ENCODE results near the gene THOC5. TPM values are rescaled to one million over a fixed set of nuclear protein-coding genes. Genes with fewer than 3 reads are reported as not detected.

The THOC5 gene
- total RNA-seq, 6 experiments from 2014 or later = 11.9 to 17.4 (median 14.1) TPM

DNA sequence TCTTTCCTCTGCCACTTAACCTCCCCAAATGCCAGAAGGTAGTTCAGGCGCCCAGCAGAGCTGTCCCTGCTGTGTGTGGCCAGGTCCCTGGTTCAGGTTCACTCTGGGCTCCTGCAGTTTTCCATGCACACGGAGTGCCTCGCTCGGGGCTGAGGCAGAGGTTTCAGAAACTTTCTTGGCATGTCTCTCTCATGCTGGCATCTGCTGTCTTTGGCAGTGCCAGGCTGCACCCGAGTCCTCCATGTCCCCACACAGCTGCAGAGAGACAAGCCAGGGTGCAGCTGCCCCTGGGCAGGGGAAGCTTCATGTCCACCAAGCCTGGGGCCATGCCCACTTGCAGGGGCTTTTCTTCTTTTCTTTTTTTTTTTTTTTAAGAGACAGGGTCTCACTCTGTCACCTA is 80.6 kb downstream of the THOC5 start:
- Histone ChIP-seq H3K4me3 (no peak overlapping the region), H3K9me3 (no peaks in the 10 kb centered on the region), H3K27me3 (no peaks in the 10 kb centered on the region), H3K27ac (no peak overlapping the region), H3K4me1 (peaks cover 0 to 7% (median 0%) of the 10 kb centered on the region in 4 donors), H3K36me3 (no peaks in the 10 kb centered on the region)
- intact Hi-C loops (cut with DNase I) = no loop called here
- no peak for ATAC-seq
- TF ChIP-seq, protein P1, sequence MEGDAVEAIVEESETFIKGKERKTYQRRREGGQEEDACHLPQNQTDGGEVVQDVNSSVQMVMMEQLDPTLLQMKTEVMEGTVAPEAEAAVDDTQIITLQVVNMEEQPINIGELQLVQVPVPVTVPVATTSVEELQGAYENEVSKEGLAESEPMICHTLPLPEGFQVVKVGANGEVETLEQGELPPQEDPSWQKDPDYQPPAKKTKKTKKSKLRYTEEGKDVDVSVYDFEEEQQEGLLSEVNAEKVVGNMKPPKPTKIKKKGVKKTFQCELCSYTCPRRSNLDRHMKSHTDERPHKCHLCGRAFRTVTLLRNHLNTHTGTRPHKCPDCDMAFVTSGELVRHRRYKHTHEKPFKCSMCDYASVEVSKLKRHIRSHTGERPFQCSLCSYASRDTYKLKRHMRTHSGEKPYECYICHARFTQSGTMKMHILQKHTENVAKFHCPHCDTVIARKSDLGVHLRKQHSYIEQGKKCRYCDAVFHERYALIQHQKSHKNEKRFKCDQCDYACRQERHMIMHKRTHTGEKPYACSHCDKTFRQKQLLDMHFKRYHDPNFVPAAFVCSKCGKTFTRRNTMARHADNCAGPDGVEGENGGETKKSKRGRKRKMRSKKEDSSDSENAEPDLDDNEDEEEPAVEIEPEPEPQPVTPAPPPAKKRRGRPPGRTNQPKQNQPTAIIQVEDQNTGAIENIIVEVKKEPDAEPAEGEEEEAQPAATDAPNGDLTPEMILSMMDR (IDR thresholded peaks at IDR 0.05) = no peak
- no peak for TF ChIP-seq POLR2A (IDR thresholded peaks at IDR 0.05)
- DNase-seq = no peak
- WGBS (ENCODE audit: insufficient coverage, low coverage, low lambda C conversion rate, missing lambda C conversion rate) = 14% methylated on average over 1 of the region's 5 CpGs

DNA sequence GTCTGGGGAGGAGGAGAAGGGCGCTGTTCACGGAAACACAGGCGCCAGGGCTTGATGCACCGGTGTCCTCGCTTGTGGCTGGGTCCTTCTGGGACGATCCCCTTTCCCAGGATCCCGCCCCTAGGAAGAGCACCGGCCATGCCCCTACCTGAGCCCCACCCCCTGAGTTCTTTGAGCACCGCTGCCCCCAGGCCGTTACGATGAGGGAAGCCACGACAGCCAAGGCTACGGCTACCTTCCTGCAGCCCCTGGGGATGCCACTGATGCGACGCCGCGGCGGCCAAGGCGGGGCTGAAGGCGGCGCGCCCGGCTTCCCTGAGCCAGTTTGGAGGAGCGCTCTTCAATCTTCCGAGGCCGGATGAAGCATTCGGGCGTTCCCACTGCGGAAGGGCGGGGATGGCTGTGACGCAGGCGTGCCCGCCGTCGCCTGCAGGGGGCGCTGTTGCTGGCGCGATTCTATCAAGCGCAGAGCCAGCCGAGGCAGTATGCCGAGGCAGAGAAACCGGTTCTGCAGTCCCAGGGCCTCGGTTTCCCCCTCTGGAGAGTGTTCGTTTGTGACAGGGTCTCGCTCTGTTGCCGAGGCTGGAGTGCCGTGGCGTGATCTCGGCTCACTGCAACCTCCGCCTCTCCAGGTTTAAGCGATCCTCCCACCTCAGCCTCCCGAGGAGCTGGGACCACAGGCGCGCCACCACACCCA is 83.2 kb downstream of the THOC5 start:
- ATAC-seq (peak; percentile 74 to 88 (median 80)), DNase-seq (peak in 2 of 3 donors; percentile 54)
- WGBS (ENCODE audit: insufficient coverage, low coverage, low lambda C conversion rate, missing lambda C conversion rate) = 29% methylated on average over 8 of the region's 54 CpGs
- Histone ChIP-seq H3K36me3 (no peaks in the 10 kb centered on the region), H3K27me3 (no peaks in the 10 kb centered on the region), H3K4me1 (peaks cover 0 to 5% (median 0%) of the 10 kb centered on the region in 4 donors), H3K4me3 (peak overlapping the region in 2 of 3 donors; percentile 18 to 22), H3K9me3 (no peaks in the 10 kb centered on the region), H3K27ac (no peak overlapping the region)
- TF ChIP-seq, protein P1 (IDR thresholded peaks at IDR 0.05) = peak; percentile 78 to 84 (median 80)
- no peak for TF ChIP-seq POLR2A (IDR thresholded peaks at IDR 0.05)
- intact Hi-C loops (cut with DNase I) = no loop called here

DNA sequence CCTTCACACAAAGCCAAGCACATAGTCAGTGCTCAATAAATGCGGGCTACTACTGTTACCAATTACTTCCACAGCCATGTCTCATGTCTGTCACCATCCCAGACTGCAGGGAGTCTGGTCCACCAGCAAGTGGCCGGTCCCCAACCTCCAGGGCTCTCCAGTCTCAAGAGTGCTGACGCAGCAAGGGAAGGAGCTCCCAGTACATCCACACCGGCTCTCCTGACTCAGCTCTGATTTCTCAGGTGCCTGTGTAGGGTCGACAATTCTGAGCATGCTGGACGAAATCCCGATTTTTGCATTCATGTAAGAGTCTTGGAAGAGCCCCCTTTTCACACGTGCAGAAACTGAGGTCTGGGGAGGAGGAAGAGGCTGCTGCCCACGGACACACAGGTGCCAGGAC is 83.8 kb downstream of the THOC5 start:
- 39% methylated on average over 7 of the region's 9 CpGs for WGBS (ENCODE audit: insufficient coverage, low coverage, low lambda C conversion rate, missing lambda C conversion rate)
- Histone ChIP-seq H3K27me3 (no peaks in the 10 kb centered on the region), H3K9me3 (no peaks in the 10 kb centered on the region), H3K36me3 (no peaks in the 10 kb centered on the region), H3K4me1 (peaks cover 0 to 5% (median 0%) of the 10 kb centered on the region in 4 donors), H3K4me3 (no peak overlapping the region), H3K27ac (no peak overlapping the region)
- intact Hi-C loops (cut with DNase I) = no loop called here
- DNase-seq (no peak), ATAC-seq (no peak)
- TF ChIP-seq POLR2A (IDR thresholded peaks at IDR 0.05) = no peak
- TF ChIP-seq, protein P1 (IDR thresholded peaks at IDR 0.05) = no peak

DNA sequence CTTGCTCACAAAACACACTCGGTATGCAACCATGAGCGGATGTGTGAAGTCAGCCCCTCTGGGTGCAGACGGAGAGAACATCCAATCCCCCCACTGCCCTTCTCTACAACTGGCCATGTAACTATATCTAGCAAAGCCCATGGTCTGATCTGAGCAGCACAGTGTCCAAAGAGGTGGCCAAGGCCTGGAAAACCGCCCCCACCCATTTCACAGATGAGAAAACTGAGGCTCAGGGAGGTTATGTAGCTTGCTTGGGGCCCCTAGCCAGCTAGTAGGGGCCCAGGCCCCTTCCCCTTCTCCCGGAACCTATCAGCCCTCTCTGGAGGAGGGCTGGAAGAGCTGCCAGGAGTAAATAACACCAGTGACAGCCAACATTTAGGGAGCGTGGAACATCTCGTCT is 89.0 kb downstream of the THOC5 start:
- no CpG with 5 or more reads among the region's 7 CpGs for WGBS (ENCODE audit: insufficient coverage, low coverage, low lambda C conversion rate, missing lambda C conversion rate)
- intact Hi-C loops (cut with DNase I) = no loop called here
- no peaks in the 10 kb centered on the region for H3K36me3 ChIP-seq
- ATAC-seq = no peak
- H3K4me1 ChIP-seq = no peaks in the 10 kb centered on the region
- no peaks in the 10 kb centered on the region for H3K9me3 ChIP-seq
- H3K4me3 ChIP-seq = no peak overlapping the region
- no peak for DNase-seq
- H3K27ac ChIP-seq = no peak overlapping the region
- no peaks in the 10 kb centered on the region for H3K27me3 ChIP-seq
- TF ChIP-seq POLR2A (IDR thresholded peaks at IDR 0.05) = no peak
- TF ChIP-seq, protein P1 (IDR thresholded peaks at IDR 0.05) = no peak
